Measurements from ENCODE around the gene TMEM168. TPM values are rescaled to one million over a fixed set of nuclear protein-coding genes. Genes with fewer than 3 reads are reported as not detected.
"Not testable (repeated sequence)": the region's sequence is repeated elsewhere in the genome, so short reads cannot be mapped to it uniquely, and the experiment has no call there.

TMEM168 gene, protein sequence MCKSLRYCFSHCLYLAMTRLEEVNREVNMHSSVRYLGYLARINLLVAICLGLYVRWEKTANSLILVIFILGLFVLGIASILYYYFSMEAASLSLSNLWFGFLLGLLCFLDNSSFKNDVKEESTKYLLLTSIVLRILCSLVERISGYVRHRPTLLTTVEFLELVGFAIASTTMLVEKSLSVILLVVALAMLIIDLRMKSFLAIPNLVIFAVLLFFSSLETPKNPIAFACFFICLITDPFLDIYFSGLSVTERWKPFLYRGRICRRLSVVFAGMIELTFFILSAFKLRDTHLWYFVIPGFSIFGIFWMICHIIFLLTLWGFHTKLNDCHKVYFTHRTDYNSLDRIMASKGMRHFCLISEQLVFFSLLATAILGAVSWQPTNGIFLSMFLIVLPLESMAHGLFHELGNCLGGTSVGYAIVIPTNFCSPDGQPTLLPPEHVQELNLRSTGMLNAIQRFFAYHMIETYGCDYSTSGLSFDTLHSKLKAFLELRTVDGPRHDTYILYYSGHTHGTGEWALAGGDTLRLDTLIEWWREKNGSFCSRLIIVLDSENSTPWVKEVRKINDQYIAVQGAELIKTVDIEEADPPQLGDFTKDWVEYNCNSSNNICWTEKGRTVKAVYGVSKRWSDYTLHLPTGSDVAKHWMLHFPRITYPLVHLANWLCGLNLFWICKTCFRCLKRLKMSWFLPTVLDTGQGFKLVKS
- 63.0 TPM for total RNA-seq

DNA sequence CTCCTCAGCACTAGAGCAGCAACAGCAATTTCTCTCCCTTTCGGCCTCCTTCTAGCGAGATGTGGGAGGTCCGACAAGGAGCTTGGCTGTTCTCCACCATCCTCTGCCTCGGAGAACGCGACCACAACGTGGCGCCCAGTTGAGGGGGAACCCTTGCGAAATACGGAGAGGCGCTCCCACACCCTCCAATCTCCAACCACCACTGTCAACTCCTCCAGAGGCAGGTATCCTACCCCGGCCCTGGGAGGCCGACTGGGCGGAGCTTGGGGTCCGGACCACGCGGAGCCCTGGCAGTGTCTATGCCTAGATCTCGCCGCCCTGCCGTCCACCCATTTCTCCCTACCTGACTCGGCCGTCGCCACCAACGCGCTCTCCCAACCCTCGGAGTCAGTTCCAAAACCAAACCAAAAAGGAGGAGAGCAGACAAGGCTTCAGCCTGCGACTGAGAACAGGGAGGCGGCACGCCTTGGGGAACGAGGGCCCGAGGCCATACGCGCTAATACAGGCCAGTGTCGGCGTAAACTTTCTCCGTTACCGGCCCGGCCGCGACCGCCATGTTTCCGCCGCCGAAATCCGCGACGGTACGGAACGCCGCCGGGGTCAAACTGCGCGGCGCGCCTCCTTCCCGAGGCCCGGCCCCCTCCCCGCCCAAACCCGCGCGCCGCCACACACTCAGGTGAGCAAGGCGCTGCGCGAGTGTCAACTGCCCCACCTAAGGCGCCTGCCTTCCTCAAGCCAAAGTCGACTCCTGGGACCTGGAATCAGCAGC is at the start of gene TMEM168:
Gene TMEM168, minus strand, starts transcription at position 577 of the 769 bp plus-strand sequence. CDS start 5,568 bp downstream, outside the sequence.
- peak; percentile 84 for DNase-seq (ENCODE audit: low spot score)

DNA sequence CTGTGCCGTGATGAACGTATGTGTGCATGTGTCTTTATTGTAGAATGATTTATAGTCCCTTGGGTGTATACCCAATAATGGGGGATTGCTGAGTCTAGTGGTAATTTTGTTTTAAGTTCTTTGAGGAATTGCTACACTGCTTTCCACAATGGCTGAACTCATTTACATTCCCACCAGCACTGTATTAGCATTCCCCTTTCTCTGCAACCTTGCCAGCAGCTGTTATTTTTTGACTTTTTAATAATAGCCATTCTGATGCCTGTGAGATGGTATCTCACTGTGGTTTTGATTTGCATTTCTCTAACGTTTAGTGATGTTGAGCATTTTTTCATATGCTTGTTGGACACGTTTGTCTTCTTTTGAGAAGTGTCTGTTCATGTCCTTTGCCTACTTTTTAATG is 45.7 kb upstream of the TMEM168 start:
- DNase-seq (ENCODE audit: low spot score), result not testable (repeated sequence)

DNA sequence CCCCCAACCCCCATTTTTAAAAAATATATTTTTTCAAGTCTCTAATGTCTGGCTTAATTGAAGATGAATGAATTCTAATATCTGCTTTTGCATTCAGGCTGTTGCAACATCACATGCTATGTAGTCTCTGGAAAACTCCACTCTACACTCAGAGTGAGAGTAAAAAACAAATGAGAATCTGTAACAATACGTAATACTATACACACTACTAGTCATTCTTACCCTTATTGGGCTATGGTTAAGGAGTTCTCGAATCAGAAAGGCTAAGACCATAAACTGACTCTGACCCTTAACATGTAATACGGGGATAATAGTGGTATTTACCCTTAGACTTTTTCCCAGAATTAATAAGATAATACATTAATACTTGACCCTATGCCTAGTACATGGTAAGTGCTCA is 42.9 kb upstream of the TMEM168 start:
- no peak for DNase-seq (ENCODE audit: low spot score)

DNA sequence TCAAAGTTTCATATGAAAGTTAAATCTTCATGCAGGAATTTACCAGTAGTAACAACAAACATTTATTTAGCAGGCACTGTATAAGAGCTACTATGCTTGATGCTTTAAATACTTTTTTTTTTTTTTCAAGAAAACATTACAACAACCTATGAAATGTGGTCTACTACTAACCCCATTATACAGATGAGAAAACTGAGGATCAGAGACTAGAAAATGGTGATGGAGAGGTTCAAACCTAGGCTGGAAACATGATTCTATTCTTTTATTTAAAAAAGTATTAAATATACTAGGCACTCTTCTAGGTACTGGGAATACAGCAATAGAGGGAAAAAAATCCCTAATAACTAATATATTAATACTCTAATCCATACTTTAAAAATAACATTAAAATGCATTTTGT is 40.6 kb upstream of the TMEM168 start:
- DNase-seq (ENCODE audit: low spot score), result no peak

DNA sequence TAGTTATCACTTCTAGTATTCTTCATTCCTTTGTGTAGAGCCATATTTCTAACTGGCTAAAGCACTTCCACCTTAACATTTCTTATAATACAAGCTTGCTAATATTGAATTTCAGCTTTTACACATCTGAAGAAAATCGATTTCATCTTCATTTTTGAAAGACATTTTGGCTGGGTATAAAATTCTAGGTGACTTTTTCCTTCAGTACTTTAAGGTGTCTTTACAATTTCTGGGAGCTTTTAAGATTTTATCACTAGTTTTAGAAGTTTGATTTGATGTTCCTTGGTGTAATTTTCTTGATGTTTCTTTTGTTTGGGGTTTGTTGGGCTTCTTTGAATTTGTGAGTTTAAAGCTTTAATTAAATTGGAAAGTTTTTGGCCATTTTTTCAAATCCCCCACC is 38.5 kb upstream of the TMEM168 start:
- DNase-seq (ENCODE audit: low spot score), result no peak

DNA sequence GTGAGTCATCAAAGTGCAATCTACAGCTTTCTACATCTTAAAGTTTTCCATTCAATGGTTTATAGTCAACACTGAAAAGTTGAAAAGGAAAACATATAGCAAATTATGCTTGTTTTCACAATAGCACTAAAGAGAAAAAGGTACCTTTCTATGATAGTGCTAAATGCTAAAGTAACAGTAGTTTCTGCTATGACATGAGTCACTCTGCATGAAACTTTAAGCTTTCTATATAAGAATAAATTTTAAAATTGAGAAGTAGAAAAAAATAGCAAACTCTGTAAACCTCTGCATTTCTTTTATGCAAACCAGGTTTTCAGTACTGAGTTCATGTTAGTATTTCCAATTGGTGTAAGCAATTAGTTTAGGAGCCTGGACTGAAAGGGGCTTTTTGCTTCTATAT is 31.2 kb upstream of the TMEM168 start:
- DNase-seq (ENCODE audit: low spot score), result no peak

DNA sequence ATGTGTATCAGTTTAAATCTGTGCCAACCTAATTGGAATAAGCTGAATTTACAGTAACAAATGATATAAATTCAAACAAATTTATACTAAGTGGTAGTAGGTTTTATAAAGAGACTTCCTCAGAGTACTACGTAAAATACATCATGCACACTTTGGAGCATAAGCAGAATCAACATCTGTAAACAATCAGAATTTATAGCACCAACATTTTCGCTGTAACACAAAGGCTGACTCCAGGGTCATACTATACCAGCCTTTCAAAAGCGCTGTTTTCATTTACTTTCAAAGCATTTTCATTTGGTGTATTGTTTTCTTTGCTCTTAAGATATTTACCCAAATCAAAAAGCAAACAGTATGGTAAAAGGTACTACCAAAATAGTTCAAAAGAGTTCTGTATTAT is 29.3 kb upstream of the TMEM168 start:
- no peak for DNase-seq (ENCODE audit: low spot score)

DNA sequence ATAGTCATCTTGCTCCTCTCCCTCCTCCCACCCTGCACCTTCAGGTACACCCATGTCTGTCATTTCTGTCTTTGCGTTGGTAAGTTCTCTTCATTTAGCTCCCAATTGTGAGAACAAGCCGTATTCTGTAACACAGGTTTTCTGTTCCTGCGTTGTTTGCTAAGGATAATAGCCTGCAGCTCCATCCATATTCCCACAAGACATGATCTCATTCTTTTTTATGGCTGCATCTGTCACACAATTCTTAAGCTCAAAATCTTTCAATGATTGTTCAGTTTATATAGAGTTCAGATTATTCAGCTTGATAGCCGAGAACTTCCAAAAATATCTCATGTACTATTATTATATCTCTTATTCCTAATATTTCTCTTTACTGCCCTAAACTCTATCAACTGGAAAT is 16.0 kb upstream of the TMEM168 start:
- no peak for DNase-seq (ENCODE audit: low spot score)

DNA sequence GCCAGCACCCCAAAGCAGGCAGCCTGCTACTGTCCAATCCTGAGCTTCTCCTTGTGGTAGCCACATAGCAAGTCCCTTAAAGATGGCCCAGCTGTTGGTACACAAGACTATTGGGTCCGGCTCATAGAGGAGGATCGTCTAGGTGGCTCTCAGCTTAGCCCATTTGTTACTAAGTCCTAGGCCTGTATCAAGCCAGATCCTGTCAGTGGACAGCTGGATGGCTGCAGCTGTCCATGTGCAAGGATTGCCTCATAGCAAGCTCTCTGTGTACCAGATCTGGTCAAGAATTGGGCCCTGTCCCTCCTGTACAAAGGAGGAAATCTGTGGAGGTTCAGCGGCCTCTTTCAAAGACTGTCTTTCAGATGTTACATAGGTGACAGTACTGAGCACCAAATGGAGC is 12.2 kb upstream of the TMEM168 start:
- no peak for DNase-seq (ENCODE audit: low spot score)

DNA sequence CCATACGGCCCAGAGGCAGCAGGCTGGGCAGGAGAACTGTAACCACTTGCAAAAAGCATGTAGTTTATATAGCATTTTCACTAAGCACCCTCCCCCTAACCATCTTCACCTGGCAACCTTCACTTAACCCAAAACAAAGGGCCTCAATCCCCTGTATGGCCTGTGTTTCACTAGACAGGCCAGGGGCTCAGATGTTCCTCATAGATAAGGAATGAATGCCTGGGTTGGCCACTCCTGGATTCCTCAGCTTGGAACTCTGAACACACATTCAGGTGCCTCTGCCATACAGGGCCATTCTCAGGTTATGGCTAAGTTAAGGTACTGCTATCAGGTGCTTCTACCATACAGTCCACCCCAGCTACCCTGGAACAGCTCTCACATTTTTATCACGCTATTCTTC is 10.3 kb upstream of the TMEM168 start:
- no peak for DNase-seq (ENCODE audit: low spot score)

DNA sequence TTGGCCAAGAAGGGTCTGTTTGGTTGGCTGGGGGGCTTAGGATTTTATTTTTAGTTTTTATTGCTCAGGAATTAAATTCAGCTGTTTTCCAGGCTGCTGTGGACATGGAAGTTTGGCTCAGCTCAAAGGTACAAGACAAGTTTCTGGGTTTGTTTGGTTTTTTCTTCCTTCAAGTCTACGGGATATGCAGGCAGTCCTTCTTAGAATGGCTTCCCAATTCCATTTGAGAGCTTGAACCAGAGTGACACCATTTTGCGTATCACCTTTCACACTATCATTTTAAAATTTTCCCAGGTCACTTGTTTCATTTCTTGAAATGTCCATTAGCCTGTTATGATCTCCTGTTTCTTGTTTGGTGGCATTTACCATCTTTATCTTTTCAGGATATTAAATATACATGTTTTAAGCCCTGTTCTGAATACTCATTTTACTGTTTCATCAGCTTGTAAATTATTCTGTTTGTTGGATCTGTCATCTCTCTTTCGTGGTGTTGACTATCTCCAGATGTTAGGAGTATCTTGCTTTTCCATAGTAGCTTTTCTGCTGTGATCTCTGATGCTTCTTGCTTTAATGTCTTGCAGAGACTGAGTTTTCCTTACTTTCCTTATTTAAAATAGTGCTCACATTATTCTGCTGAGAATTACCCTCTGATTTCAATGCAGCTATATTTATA is 9.4 kb upstream of the TMEM168 start:
- DNase-seq (ENCODE audit: low spot score), result no peak

DNA sequence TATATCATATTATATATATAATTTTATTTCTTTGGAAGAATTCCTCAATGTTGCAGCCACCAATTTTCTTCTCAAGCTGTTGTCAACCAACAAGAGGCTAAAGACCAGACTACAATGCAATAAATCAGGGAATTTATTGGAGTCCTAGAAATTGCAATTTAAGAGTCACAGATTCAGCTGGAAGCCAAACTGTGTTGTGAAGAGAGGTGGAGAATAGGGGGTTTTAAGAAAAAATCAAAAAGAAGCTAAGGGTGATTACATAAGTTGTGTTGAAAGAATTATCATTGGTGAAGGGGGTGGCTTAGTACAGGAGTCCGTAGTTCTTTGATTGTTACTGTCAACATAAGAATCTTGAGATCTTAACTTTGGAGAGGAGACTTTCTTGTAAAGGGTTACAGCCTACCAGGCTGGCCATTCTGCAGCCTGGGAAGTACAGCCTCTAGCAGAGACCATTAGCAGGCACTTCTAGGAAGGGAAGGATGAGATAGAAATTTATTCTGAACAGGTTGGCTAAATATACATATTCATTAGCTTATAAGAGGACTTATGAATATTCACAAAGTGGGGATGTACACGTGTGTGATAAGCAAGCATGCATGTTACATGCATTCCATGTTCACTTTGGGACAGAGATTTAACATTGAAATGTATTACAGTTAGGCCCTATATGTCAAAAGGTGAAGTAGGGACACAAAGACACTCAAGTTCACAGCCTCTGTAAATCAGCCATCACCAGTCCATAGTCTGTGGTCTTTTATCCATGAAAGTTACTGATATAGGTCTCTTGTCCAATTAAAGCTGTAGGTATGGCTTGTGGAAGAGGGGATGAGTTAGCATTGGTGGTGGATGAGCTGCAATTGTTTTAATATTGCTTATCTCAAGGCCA is 8.3 kb upstream of the TMEM168 start:
- no peak for DNase-seq (ENCODE audit: low spot score)

DNA sequence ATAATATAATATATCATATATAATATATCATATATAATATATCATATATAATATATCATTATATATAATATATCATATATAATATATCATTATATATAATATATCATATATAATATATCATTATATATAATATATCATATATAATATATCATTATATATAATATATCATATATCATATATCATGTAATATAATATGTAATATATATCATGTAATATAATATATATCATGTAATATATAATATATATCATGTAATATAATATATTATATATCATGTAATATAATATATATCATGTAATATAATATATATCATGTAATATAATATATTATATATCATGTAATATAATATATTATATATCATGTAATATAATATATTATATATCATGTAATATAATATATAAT is 6.4 kb upstream of the TMEM168 start:
- DNase-seq (ENCODE audit: low spot score), result not testable (repeated sequence)

DNA sequence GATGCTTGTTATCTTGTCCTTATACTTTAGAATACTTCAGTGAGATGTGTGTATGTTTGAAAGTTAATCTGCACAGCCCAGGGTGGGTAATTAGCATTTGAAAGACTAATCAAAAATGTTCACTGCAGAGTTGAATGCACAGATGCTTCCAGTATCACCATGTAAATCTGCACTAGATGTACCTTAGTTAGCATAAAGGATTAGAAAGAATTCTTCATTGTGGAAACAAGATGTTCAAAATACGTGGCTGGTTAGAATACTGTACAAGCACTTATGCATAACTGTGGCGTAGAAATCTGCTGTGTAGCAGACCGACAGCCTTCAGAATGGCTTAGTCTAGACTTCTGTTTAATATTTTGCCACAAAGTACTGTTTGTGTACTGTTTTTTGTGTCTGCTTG is 2.2 kb upstream of the TMEM168 start:
- no peak for DNase-seq (ENCODE audit: low spot score)

DNA sequence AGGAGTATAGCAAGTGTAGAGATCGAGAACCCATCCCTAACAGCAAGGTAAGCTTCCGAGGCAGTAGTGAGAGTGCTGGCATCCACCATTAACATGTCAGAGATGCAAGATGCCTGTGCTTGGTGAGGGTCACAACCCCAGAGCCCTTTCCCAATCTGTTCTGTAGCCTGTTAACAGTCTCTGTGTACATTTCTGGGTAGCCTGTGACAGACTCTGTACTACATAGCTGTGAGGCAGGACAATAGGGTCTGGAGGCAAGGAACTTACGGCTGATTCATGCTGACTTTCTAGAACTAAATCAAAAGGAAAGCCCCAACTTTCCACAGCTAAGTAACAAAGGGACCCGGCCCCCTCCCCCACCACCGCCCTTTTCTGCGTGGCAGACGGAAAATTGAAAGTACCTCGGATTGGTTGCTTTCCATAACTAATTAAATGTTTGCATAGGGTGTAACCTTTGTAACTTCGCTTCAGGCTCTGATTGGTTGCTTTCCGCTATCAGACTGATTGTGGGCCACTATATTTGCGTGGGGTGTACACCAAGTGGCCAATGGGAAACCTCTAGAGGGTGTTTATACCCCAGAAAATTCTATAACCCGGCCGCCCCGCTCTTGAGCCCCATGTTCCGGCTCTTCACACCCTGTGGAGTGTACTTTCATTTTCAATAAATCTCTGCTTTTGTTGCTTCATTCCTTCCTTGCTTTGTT is 1.4 kb upstream of the TMEM168 start:
- no peak for DNase-seq (ENCODE audit: low spot score)

DNA sequence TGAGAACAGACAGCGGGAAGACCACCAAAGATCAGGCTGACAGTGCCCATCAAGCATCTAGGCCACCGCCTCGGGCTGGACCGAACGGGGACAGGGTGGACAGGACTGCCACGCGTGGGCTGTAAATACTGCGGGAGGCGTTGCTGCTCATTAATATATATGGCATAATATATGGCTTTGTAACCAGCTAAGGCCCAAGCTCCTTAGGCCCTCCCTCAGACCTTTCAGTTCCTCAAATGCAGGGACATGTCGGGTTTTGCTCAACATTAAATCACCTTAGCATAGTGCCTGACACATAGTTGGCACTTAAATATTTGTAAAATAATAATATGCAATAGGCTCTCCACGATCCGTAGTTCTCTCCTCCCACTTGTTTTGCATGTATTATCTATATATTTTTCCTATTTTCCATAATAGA is 402 bp upstream of the TMEM168 start:
- no peak for DNase-seq (ENCODE audit: low spot score)

DNA sequence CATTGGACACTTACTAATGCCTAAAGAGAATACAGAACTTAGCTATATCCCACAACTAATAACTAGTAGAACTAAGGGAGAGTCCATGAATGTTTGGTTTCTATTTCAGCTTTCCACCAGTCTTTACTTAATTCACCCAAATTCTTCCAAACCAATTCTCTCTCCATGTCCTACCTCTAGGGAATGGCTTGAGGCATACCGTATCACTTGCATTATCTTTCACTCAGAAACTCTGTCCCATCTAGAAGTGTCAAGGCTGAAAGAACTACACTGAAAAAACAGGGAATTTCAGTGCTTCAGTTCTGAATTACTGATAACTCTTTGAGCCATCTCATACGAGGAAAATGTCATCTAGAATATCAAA is 758 bp downstream of the TMEM168 start:
- no peak for DNase-seq (ENCODE audit: low spot score)

DNA sequence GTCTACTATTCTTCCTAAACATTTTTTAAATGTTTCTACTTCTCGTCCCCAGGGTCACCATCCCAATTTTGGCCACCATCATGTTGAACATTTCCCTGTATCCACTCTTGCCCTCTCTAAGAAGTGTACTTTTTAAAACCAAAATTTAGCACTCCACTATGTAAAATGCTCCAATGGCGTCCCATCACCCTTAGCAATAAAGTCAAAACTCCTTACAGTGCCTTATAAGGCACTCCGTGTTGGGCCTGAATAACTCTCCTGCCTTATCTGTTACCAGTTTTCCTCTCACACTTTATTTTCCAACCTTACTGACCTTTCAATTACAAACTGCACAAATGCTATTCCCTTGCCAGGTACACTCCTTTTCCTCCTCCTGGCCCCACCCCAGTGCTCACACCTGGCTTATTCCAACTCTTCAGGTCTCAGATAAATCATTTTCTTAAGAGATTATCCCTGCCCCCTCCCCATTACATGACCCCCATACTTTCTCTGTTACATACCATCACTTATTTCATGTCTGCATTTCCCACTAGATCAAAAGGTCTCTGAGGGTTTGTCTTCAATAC is 1.3 kb downstream of the TMEM168 start:
- no peak for DNase-seq (ENCODE audit: low spot score)

DNA sequence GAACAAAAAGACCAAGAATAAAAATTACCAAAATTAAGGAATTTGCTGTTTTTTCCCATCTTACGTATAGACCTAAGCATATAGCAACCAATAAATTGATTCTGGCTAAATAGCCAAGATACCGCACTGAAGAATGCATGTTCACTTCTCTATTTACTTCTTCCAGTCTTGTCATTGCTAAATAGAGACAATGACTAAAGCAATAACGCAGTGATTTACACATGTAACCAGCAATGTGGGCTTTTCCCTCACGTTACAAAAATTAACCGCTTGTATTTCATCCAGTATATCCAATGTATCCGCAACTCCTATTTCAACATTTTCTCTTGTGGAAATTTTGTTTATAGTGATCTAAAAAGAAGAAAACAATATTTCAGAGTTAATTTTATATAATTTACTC is 5.6 kb downstream of the TMEM168 start:
- DNase-seq (ENCODE audit: low spot score), result no peak

DNA sequence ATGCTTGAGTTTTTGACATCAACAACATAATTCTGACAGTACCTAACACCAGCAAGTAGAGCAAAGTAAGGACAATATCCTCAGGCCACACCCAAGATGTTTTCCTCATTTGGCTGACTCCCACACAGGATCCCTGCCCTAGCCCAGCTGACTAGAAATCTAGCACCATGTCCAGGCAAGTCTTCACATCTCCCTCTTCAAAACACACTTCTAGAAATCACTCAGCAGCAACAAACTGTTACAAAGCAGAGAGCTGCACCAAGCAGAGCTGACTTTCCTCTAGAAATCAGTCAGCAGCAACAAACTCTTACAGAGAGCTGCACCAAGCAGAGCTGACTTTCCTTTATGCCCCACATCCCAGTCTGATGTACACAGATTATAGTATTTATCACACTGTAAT is 7.7 kb downstream of the TMEM168 start:
- no peak for DNase-seq (ENCODE audit: low spot score)
